HG03103 (cell line): ENCODE data around the gene CFAP46.
"Not testable (repeated sequence)": the region's sequence is repeated elsewhere in the genome, so short reads cannot be mapped to it uniquely, and the experiment has no call there.

Experiments
- ATAC-seq: cut with Tn5 transposase; IDR thresholded peaks from one replicate; pipeline ENCODE4 v1.9.1; 2021; ENCODE audit warnings: low read depth; ENCODE audit not compliant: unreplicated experiment

The CFAP46 gene

DNA sequence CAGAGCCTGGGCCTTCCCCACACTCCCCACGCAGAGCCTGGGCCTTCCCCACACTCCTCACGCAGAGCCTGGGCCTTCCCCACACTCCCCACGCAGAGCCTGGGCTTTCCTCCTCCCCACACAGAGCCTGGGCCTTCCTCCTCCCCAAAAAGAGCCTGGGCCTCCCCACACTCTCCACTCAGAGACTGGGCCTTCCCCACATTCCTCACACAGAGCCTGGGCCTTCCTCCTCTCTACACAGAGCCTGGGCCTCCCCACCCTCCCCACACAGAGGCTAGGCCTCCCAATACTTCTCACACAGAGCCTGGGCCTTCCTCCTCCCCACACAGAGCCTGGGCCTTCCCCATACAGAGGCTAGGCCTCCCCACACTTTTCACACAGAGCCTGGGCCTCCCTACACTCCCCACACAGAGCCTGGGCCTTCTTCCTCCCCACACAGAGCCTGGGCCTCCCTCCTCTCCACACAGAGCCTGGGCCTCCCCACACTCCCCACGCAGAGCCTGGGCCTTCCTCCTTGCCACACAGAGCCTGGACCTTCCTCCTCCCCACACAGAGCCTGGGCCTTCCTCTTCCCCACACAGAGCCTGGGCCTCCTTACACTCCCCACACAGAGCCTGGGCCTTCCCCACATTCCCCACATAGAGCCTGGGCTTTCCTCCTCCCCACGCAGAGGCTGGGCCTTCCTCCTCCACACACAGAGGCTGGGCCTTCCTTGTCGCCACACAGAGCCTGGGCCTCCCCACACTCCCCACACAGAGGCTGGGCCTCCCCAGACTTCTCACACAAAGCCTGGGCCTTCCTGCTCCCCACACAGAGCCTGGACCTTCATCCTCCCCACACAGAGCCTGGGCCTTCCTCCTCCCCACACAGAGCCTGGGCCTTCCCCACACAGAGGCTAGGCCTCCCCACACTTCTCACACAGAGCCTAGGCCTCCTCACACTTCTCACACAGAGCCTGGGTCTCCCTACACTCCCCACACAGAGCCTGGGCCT, 10.8 kb downstream of the CFAP46 start:
- not testable (repeated sequence) for ATAC-seq

GRCh38 chr10:132930701-132931100, 11.7 kb downstream of the CFAP46 start:
- ATAC-seq: not testable (repeated sequence)

GRCh38 chr10:132929953-132930548, 12.3 kb downstream of the CFAP46 start:
- no peak for ATAC-seq

DNA sequence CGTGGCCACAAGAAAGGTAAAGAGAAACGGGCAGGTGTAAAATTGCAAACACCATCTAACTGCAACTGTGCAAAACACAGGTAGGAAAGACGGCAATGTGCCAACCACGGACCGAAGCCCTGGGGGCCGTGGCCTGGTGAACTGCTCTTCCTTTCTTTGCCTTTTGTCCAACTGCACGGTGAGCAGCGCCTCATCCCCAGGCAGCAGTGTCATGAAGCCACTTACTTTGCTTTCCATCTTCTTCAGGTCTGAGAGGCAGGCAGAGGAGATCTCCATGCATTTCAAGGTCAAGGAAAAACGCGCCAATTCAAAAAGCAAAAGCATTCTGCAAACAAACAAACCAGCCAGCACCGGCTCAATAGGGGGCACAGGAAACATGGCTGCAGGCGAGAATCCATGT, 12.9 kb downstream of the CFAP46 start:
- ATAC-seq: no peak

DNA sequence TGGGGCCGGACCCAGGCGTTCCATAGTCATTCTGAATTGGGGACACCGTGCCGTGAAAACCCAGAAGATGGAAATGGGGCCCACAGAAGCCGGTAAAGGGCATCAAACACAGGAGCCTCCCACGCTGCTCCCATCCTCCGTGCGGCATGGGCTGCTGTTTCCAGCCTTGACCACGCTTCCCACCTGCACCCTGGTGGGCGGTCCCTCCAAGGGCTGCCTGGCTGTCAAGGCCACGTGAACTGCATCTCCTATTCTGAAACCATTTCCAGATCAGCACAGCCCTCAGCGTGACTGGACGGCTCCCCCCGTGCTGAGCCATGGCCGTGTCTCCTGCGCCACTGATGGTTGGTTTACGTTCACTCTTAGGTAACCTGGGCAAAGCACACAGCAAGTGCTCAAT, 14.1 kb downstream of the CFAP46 start:
- no peak for ATAC-seq

DNA sequence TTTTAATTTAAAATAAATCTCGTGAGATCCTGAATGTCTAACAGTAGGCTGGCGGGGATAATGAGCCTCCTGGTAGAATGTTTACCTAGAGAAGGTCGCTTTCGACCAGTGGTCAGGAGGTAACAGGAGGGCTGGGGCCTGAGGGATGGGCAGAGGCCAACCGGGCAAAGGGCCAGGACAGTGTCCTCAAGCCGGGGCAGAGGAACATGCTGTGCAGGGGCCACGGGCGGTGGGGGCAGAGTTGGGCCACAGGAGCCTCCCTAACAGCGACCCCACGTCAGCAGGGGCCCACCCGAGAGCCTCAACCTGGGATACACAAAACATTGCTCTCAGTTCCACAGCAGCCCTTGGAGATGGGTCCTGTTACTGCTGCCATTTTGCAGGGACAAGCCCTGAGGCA, 14.5 kb downstream of the CFAP46 start:
- ATAC-seq: no peak

DNA sequence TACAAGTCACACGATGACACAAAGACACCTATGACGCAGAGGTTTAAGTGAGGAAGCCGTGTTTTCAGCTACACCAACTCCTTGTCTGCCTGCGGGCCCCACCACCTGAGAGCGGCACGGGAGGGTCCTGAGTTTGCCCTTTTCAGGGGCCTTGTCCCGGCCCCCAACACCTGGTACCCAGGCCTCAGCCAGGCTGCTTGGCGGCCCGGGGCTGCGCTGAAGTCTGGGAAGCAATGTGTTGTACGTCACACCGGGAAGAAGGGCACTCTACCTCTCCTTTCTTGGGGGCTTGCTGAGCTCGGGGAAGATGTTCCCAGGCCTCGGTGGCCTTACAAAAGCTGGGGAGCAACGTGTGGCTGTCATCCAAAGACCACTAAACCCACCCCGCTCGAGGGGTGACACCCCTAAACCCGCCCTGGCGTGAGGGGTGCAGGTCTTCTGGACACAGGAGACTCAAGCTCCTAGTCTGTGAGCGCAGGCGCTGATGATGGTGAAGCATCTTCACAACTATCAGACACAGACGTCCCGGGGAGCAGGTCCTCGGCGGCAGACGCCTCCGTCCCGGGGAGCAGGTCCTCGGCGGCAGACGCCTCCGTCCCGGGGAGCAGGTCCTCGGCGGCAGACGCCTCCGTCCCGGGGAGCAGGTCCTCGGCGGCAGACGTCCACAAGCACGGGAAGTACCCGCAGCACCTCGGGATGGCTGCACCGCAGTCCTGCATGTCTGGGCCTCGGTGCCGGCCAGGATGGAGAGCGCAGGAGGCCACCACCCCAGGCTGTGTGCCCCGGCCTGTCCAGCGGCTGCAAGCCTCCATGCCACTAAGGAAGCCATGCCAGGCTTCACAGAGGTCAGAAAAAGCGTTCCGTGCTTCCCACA, 15.4 kb downstream of the CFAP46 start:
- no peak for ATAC-seq

DNA sequence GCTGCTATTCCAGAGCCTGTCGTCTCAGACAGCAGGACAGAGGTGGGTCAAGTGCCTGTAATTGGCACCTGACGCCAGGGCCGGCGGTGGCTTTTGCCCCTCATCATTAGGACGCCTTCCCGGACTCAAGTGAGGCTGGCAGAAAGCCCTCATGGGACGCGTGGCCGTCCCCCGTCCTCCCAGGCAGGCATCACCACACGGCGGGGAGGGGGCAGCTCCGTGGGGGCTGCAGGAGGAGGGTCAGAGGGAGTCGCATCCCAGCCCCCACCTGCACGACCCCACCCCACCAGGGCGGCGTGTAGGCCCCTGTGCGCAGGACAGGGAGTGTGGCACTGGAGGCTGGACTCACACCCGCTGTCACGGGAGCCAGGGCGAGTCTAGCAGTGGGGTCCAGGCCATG, 16.3 kb downstream of the CFAP46 start:
- no peak for ATAC-seq

DNA sequence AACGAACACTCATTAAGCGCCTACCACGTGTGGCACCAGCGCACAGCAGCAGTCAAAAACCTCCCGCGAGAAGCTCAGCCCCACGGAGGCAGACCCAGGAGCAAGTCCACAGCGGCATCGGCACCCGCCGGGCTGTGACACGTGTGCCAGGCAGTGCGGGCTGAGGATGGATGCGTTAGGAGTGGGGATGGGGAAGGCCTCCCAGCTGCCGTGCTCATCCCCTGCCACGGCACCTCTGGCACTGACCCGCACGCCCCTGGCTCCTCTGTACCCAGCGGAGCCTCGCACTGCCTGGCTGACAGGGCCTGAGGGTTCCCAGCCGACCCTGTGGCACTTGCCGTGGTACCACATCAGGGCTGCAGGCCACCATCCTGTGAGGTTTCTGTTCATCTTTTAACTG, 16.8 kb downstream of the CFAP46 start:
- ATAC-seq: no peak

- ATAC-seq: no peak
Measured at GRCh38 chr10:132925071-132925561, 17.3 kb downstream of the CFAP46 start.

DNA sequence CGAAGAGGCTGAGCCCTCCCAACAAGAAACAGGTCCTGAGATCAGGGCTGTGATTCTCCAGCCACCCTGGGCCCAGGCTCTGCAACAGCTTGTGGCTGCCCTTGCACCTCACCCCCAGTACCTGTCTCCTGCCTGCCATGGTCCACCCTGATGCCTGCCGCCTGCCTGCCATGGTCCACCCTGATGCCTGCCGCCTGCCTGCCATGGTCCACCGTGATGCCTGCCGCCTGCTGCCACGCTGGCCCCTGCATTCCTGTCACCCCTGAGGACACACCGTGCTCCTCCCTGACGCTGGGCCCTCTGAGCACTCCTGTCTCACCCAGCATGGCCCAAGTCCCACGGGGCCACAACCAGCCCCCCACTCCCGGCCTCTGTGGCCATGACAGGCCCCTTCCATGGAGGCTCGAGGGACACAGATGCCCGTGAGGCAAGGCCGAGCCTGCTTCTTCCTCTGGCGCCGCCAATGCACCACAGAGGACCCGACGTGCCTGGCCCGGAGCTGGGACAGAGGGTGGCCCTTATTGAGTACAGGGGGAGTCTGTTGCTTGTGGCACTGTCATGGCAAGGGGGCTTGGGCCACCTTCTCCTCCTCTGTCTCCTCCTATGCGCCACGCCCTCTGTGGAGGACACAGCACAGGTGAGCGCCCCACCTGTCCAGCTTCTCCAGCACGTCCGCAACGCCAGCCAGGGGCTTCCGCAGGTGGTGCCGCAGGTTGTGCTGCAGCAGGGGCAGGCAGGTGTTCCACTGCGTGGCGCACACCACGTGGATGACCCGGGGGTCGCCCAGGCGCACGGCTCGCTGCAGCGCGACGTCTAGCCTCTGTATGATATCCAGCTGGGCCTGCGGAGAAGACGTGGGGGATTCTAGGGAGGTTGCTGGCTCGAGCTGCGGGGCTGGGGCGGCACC, 18.1 kb downstream of the CFAP46 start:
- ATAC-seq: no peak

DNA sequence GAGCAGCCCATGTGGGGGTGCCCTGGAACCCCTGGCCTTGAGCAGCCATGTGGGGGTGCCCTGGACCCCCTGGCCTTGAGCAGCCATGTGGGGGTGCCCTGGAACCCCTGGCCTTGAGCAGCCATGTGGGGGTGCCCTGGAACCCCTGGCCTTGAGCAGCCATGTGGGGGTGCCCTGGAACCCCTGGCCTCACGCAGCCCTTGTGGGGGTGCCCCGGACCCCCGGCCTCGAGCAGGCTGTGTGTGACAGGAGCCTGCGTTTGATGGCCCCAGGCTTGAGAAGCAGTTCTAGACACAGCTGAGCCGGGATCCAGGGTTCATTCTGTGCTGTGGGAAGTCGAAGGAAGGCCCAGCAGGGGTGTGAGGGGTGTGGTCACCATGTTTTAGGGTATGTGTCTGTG, 19.0 kb downstream of the CFAP46 start:
- not testable (repeated sequence) for ATAC-seq

DNA sequence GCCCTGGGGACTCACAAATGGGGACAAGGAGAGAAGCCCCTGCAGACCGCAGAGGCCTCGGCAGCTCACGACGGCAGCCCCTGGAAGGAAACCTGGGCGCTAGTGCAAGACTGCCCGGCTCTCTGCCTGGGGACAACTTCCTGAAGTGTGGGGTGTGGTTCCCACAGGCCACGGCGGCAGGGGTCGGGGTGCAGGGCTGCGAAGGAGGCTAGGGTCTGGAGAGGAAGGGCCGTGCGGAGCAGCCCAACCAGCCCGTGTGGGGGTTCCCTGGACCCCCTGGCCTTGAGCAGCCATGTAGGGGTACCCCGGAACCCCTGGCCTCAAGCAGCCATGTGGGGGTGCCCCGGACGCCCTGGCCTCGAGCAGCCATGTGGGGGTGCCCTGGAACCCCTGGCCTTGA, 19.5 kb downstream of the CFAP46 start:
- ATAC-seq: no peak

DNA sequence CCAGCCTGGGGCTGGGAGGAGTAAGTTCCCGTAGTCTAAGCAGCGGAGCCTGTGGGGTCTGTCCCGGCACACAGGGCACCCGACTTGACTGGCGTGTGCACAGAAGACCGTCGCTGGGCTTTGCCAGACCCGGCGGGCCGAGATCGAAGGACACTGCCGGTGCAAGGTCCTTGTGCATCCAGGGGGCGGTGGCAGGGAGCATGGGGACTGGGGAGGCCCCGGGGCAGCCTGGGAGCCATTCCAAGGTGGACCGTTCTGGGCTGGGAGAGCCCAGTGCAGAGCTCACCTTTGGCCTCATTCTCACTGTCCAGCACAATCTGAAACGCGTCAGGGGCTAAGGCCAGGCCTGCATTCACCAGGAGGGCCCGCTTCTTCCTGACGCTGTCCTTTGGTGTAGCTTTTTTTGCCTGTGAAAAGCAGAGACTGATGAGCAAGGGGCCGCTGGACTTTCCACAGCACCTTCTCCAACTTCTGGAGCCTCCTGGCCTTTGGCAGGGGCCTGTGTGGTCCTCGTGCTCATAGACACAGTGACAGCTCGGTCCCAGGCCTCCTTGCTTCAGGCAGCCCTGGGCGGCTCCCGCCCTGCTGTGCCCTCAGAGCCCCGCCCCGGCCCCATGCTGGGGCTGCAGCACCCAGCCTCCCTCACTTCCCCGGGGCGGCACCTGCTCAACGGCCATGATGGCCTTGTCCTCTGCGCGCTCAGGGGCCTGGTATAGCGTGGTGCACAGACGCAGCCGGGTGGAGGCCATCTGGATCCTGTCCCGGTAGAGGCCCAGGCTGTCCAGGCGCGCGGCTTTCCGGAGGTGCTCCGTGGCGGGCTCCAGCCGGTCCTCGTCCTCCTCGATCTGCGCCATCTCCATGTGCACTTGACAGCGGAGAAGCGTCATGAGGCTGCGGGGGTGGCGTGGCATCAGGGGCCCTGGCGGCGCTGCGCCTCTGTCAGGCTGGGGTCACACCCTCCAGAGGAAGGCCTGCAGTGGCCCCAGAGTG, 20.3 kb downstream of the CFAP46 start:
- no peak for ATAC-seq

GRCh38 chr10:132921086-132921485, 21.3 kb downstream of the CFAP46 start:
- ATAC-seq: no peak

- no peak for ATAC-seq
Measured at GRCh38 chr10:132920101-132920925, 22.1 kb downstream of the CFAP46 start.

DNA sequence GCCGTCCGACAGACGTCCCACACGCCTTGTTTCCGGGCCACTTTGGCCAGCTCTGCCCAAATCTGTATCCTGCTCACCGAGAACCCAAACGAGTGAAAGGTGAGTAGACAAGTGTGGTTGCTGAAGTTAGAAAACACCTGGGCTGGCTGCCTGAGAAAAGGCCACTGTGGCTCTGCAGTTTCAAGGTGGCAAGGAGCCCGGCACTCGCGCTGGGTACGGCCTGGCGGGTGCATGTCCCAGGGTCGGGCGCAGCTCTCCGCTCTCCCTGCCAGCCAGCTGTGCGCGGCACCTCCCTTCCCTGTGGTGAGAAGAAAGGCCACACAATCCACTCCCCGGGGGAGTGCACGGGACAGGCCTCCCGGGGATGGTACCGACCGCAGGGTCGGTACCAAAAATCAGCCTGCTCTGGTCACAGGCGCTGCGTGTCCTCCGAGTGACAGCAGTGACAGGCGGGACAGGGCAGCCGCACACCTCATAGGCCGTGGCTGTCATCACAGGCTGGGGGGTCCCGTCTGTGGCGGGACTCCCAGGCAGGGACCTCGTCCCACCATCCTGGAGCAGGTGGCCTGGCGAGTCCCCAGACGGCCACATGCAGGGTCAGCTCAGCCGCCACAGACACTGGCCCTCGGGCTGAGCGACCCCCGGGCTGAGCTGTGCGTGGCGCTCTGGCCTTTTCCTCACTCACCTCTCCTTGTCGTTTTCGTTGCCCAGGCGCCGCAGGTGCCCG, 22.8 kb downstream of the CFAP46 start:
- ATAC-seq: no peak
